Activated CD8-positive, alpha-beta memory T cell treated with anti-CD3 and anti-CD28 coated beads, Interleukin-2, amount 50 U/mL, for 4 hours (primary cell): ENCODE measurements around the gene CPLX3.

Source experiments
- DNase-seq: peaks from one replicate; pipeline ENCODE4 v3.0.0-alpha.2; 2020

Gene CPLX3

DNA sequence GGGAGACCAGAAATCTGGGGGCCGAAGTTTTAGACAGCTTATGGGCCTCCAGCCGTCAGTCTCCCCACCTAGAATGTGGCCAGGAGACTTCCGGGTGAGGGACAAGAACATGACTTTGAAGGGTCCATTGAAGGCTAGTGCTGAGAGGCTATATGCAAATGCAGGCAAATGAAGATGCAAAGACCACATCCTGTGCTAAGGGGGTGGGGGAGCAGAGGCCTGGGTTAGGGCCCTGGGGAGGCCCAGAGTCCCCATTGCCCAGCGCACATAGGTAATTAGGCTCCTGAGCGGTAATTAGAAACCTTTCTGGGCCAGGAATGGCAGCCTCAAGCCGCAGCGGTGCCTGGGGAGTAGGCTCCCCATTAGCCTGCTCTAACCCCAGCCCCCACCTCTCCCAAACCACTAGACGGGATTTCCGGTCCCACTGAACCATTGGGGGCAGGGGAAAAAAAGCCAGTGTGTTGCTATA is 37.7 kb upstream of the CPLX3 start:
- no peak for DNase-seq

DNA sequence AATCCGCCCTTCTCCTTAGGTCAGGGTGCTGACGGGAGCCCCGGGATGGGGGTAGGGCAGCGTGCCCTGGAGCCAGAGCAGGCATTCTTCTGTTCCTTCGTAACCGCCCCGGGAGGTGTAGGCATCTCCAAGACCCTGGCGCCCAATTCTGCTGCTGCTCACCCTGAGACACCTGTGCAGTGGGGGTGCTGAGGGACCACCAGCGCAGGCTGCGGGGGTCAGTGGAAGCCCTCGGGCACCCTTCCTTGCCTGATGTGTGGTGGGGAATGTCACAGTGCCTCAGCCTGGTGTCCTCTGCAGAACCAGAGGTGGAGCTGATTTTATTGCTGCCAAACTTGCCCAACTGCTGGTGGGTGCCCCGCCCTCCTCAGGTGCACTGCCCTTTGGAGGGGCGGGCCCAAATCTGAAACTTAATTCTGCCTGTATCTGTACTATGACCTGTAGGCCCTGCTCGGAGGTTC is 37.2 kb upstream of the CPLX3 start:
- DNase-seq = no peak

DNA sequence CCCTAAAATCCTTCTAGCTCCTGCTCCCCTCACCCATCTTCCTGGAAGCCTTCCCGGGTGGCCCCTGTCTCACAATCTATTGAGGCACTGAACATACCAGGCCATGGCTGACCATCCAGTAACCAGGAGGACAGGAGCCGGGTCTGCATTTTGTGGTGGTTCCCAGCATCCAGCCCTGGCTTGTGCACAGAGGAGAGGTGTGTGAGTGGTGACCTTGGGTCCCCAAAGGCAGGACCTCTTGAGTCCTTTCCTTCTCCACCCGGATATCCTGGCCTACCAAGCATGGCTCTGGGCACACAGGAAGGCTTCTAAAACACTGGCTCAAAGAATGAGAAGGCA is 36.7 kb upstream of the CPLX3 start:
- DNase-seq = no peak

DNA sequence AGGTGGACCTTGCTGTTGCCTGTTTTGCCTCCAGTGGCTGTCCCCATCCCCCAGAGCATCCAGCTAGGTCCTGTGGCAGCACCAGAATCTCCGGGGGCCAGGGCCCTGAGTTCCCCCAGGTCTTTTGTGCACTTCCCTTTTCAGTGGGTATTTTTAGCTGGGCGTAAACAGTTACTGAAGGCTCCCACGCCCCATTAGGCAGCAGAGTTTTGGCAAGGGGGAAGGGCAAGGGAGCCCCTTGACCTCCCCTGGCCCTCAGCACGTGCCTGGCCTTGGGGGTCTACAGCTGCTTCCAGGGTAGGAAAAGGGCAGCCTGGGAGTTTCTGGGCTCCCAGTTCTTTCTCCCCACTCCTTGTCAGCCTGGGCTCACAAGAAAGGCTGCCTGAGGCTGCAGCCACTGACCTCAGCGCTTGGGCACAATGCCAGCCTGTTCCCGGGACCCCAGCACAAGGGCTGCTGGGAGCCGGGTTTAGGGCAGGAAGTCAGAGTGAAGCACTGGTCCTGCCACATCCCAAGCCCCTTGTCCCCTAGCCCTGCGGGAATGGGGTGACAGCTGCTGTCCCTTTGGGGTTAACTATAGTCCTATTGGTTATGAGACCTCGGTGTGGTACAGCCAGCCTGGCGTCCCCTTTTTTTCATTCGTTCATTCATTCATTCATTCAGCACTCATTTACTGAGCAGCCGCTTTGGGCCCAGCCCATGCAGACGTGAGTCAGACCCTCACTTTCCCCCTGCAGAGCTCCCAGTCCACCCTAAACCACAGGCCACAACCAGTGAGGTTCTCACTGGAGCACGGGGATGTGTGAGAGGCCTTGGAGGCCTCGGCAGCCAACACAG is 36.1 kb upstream of the CPLX3 start:
- no peak for DNase-seq

DNA sequence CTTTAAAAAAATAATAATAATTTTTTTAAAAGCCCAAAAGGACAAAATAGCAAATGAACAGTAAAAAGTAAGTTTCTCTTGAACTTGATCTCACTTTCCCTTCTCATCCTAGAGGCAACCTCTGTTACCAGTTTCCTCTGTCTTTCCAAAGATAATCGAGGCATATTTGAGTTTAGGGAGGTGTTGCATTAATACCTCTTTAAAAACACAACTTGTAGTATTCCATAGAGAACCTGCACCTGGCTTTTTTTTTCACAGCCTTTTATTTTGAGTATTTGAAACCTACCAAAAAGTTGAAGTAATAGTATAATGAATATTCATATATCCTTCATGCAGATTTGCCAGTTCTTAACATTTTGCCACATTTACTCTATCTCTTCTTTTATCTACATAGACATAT is 35.4 kb upstream of the CPLX3 start:
- DNase-seq = no peak

DNA sequence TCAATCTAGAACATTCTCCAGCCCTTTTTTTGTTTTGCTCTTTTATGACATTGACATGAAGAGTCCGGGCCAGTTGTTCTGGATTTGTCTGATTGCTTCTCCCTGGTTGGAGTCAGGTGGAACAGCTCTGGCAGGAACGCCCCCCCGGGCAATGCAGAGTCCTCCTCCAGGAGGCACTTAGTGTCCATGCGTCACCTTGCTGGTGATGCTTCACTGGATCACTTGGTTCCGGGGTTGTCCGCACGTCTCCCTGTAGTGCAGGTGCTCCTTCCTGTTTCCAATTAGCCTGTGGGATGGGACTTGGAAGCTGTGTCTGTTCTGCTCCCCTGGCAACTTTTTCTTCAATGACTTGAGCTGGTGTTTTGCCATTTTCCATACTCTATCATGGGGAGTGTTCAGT is 34.8 kb upstream of the CPLX3 start:
- no peak for DNase-seq

DNA sequence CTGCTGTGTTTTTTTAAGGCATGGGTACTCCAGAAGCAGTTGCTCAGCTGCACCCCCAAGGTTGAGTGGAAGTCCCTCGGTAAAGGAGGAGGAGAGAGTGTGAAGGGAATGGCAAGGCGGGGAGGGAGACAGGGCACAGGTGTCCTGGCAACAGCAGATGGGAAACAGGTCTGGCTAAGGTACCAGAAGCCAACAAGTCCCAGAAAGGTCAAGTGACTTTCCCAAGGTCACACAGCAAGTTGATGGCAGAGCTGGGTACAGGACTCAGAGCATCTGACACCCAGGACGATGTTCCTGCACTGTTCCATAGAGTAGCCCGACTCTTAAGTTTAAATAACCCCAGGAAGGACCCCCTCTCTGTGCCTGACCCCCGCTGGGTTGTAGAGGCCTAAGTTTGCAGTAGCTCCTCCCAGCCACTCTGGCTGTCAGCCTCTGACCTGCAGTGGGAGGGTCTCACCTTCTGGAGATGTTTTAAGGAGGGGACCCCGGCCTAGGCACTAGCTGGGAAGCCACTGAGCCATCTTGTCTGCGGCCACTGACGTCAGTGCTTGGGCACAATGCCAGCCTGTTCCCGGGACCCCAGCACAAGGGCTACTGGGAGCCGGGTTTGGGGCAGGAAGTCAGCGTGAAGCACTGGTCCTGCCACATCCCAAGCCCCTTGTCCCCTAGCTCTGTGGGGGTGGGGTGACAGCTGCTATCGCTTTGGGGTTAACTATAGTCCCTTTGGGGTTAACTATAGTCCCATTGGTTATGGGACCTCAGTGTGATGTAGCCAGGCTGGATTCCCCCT is 34.0 kb upstream of the CPLX3 start:
- DNase-seq = no peak

DNA sequence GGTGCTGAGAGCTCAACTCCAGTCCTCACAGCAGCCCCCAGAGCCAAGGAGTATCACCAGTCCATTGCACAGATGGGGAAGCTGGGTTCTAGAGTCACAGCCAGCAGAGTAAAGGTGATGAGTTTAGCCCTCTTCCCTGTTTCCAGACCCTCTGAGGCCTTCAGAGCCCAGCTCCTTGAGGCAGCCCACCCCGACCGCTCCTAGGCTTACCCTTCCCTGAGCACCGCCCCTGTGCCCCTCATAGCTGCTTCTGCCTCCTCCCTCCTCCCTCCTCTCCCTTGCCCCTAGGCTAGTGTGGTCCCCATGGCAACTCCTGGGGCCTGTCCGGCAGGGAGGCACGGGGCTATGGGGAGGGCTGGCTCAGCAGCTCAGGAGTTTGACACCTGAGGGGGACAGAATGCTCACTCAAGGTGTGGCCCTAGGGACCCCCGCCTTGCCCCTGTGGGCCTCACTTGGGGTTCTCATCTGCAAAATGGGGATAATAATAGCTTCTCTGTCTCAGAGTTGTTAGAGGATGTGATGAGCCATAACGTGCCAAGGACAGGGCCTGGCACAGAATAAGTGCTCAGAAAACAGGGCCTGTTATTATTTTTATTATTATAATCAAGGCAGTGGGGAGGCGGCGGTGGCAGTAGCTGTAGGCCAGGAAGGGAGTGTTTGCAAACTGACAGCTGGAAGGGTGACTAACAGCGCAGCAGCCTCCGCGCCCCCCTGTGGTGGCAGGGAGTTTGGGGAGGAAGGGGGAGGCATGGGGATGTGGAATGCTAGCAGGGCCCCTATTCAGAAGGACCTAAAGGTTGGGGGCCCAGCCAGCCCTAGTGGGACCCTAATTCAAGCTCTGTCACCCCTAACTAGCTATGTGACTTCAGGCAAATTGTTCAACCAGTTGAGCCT is 33.0 kb upstream of the CPLX3 start:
- peak; percentile 77 for DNase-seq

DNA sequence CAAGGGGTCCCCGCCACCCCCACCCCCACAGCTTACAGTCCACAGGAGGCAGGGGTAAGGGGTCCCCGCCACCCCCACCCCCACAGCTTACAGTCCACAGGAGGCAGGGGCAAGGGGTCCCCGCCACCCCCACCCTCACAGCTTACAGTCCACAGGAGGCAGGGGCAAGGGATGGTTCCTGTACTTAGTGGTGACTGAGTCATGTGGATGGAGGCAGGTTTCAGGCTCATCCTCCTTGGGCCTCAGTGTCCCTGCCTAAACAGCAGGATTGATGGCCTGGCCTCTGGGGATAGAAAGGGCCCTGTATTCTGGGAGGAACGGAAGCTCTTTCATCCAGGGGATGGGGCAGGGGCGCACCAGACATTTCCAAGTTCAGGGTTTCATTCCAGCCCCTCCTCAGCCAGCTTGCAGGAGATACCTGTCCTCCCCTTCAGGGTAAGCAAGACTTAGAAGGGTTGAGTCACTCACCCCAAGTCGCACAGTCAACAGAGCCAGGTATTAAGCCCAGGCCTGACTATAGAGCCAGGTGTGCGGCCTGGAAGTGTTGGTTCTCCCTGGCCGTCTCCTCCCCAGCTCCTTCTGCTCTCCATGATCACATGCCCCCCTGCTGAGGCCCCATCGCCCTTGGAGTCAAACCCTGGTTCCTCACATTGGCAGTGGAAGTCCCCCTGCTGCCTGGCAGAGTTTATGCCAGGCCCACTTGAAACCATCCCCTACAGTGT is 32.0 kb upstream of the CPLX3 start:
- DNase-seq = no peak

DNA sequence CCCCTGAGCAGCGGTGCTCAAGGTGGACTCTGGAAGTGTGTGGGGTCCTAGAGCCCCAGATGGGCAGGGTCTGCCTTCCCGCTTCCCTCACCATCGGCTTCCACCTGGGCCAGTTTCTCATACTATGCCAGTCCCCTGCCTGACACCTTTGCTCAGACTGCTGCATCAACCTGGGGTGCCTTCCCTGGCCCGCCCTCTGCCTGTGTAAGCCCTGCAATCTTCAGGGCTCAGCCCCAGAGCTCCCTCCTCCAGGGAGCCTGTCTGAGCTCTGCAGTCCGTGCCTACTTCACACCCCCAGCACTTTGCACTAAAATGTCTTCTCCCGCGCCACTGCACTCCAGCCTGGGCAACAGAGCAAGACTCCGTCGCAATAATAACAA is 31.5 kb upstream of the CPLX3 start:
- no peak for DNase-seq

DNA sequence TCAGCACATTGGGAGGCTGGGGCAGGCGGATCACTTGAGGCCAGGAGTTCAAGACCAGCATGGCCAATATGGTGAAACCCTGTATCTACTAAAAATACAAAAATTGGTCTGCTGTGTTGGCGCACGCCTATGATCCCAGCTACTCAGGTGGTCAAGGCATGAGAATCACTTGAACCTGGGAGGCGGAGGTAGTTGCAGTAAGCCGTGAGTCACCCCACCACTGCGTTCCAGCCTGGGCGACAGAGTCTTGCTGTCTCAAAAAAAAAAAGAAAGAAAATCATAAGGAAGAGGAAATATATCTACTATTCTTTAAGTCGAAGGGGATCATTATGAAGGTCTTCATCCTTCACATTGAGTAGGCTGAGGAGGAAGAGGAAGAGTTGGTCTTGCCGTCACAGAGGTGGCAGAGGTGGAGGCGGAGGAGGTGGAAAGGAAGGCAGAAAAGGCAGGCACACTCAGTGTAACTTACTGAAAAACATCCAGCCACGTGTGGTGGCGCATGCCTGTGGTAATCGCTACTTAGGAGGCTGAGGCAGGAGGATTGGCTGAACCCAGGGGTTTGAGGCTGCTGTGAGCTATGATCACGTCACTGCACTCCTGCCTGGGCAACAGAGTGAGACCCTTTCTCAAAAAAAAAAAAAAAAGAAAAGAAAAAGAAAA is 30.3 kb upstream of the CPLX3 start:
- DNase-seq = peak; percentile 54

DNA sequence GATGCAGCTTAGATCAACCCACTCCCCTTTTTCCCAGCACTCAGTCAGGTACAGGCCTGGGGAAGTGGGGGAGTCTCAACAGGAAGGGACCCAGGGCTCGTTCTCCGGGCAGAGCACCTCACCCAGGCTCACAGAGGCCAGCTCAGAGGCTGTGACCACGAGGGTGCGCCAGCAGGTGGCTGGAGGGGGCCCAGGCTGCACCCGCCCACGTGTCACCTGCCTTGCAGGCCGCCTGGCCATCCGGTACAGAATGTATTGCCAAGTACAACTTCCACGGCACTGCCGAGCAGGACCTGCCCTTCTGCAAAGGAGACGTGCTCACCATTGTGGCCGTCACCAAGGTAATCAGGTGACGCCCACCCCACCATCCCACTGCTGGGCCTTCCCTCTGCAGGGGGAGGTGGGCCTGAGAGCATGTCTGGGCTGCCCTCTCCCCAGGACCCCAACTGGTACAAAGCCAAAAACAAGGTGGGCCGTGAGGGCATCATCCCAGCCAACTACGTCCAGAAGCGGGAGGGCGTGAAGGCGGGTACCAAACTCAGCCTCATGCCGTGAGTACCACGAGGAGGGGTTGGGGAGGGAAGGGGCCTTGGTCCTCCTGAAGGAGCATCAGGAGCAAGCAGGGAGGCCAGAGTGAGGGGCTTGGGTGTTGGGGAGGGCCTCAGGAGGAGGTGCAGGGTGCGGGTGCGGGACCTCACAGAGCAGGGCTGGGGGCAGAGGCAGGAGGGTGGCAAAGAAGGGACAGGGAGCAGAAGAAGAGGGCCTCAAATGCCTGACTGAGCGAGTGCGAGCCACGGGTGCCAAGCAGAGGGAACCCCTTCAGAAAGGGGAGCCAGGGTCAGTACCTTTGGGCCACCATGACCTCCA is 27.8 kb upstream of the CPLX3 start:
- DNase-seq = no peak

DNA sequence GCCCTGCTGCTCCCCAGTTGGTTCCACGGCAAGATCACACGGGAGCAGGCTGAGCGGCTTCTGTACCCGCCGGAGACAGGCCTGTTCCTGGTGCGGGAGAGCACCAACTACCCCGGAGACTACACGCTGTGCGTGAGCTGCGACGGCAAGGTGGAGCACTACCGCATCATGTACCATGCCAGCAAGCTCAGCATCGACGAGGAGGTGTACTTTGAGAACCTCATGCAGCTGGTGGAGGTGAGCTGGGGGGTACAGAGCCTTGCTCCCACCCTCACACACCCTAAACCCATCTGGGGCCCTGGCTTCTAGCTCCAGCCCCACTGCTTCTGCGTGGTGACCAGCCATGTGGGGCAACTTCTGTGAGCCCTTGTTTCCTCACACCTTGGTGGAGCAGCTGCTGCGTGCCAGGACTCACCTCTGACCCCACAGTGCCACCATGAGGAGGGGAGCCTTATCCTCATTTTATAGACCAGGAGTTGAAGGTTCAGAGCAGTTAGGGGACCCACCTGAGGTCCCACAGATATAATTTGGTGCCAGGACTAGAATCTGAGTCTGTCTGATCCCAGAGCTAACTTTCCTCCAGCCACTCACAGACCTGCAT is 27.1 kb upstream of the CPLX3 start:
- DNase-seq = no peak

DNA sequence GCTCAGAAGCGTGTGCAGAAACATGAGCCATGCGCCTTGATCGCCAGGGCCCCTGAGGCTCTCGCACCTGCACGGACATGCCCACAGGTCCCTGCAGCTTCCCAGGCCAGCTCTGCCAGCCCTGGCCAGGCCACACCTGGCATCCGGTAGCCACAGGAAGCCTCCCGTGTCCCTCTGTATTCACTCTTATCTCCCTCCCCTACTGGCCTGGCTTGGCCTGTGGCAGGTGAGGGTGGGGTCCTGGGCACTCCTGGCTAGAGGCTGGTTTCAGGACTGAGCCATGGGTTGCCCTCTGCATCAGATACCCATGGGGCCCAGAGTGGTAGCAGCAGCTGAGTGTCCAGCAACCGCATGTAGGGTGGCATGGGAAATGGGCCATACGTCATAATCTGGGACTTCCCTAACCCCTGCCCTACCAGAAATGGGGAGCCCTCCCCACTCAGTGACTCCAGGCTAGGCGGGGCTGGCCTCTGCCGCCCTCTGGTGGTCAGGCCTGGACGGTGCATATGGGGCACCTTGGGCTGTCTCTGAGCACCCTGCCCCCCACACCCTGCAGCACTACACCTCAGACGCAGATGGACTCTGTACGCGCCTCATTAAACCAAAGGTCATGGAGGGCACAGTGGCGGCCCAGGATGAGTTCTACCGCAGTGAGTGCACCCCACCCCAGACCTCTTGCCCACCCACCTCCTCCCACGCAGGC is 26.4 kb upstream of the CPLX3 start:
- DNase-seq = peak; percentile 86

DNA sequence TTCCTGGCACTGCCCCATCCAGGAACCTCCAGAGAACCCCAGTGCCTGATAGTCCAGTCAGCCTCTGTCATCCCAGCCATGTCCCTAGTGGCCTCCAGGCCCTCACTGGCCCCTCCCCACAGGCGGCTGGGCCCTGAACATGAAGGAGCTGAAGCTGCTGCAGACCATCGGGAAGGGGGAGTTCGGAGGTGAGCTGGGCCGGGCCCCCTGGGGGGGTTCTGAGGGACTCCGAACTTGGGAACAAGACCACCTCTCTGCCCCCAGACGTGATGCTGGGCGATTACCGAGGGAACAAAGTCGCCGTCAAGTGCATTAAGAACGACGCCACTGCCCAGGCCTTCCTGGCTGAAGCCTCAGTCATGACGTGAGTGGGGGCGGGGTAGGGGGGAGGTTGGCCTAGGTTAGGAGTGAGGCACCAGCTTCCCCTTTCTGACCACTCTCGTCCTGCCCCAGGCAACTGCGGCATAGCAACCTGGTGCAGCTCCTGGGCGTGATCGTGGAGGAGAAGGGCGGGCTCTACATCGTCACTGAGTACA is 25.8 kb upstream of the CPLX3 start:
- DNase-seq = no peak

DNA sequence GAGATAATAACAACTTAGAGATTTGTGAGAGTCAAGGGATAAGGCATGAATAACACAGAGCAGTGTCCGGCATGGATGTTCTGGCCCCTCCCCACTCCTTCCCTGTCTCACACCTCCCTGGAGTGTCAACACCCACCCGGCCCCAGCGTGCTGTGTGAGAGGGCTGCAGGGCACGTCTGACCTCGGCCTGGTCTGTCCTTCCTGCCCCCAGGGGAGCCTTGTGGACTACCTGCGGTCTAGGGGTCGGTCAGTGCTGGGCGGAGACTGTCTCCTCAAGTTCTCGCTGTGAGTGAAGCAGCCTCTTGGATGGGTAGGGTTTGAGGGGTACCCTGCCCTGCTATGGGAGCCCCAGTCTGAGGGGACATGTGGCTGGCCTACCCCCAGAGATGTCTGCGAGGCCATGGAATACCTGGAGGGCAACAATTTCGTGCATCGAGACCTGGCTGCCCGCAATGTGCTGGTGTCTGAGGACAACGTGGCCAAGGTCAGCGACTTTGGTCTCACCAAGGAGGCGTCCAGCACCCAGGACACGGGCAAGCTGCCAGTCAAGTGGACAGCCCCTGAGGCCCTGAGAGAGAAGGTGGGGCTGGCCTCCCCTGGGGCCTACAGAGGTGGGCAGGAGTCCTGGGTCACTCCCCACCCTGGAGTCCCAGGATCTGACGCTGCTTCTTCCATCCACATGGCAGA is 25.0 kb upstream of the CPLX3 start:
- DNase-seq = no peak

DNA sequence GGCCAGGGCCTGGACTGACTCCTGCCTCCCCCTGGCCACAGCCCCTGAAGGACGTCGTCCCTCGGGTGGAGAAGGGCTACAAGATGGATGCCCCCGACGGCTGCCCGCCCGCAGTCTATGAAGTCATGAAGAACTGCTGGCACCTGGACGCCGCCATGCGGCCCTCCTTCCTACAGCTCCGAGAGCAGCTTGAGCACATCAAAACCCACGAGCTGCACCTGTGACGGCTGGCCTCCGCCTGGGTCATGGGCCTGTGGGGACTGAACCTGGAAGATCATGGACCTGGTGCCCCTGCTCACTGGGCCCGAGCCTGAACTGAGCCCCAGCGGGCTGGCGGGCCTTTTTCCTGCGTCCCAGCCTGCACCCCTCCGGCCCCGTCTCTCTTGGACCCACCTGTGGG is 24.1 kb upstream of the CPLX3 start:
- no peak for DNase-seq

DNA sequence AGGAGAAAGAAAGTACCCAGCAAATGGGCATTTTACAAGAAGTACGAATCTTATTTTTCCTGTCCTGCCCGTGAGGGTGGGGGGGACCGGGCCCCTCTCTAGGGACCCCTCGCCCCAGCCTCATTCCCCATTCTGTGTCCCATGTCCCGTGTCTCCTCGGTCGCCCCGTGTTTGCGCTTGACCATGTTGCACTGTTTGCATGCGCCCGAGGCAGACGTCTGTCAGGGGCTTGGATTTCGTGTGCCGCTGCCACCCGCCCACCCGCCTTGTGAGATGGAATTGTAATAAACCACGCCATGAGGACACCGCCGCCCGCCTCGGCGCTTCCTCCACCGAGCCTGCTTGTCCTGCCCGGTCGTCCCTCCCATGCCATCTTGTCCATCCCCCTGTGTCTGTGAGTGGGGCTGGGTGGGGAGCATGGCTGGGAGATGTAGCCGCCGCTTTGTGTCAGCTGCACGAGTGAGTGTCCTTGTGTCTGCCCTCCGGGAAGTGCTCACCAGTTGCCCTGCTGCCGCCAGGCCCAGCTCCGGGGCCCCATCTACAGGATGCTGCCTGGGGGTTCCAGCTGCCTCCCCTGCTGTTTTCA is 23.5 kb upstream of the CPLX3 start:
- DNase-seq = no peak

DNA sequence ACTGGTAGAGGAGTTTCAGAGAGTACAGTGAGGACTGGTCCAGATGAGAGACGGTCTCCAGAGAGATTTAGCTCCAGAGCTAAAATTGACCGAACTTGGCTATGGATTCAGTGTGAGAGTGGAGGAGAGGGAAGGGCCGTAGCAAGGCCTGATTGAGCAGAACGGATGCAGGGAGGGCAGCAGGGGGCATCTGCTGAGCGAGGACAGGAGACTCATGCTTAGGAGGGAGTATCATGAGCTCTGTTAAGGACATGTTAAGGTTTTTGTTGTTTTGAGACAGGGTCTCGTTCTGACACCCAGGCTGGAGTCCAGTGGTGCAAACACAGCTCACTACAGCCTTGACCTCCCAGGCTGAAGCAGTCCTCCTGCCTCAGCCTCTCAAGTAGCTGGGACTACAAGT is 21.5 kb upstream of the CPLX3 start:
- no peak for DNase-seq
